ENCODE measurements around the gene KCNQ1. TPM values are rescaled to one million over a fixed set of nuclear protein-coding genes. Genes with fewer than 3 reads are reported as not detected.

KCNQ1 gene
- total and polyA plus RNA-seq, 4 donors: 15.4 to 41.7 (median 26.2) TPM

- Histone ChIP-seq H3K27ac (ENCODE audit: low read depth in 1 of 2, low read length in 1 of 2) (no peak overlapping the region), H3K9me3 (ENCODE audit: control insufficient read depth in 4 of 4, insufficient read depth in 3 of 4, low read length in 3 of 4) (no peaks in the 10 kb centered on the region), H3K4me3 (no peak overlapping the region), H3K36me3 (ENCODE audit: control insufficient read depth in 4 of 4, insufficient read depth in 4 of 4, low read length in 4 of 4) (no peaks in the 10 kb centered on the region), H3K9ac (ENCODE audit: insufficient read depth in 1 of 2, low read length in 2 of 2) (no peak overlapping the region), H3K27me3 (ENCODE audit: control insufficient read depth in 3 of 3, insufficient read depth in 3 of 3, low read length in 2 of 3) (no peaks in the 10 kb centered on the region), H3K4me1 (ENCODE audit: control insufficient read depth in 5 of 5, insufficient read depth in 5 of 5, low read length in 5 of 5) (peaks cover 0 to 5% (median 0%) of the 10 kb centered on the region in 5 donors)
- DNase-seq (no peak), ATAC-seq (ENCODE audit: insufficient read depth, low FRiP score) (no peak)
- WGBS, 2 donors: 90 to 92% methylated on average over 17 of the region's 17 CpGs
- no peak for TF ChIP-seq CTCF (IDR thresholded peaks at IDR 0.05; ENCODE audit: control extremely low read depth, extremely low read depth)
These were observed 22.8 kb upstream of the KCNQ1 start for GRCh38 chr11:2421996-2422395.

- H3K9me3 ChIP-seq (ENCODE audit: control insufficient read depth in 4 of 4, insufficient read depth in 3 of 4, low read length in 3 of 4): no peaks in the 10 kb centered on the region
- no peak for TF ChIP-seq CTCF (IDR thresholded peaks at IDR 0.05; ENCODE audit: control extremely low read depth, extremely low read depth)
- no peaks in the 10 kb centered on the region for H3K27me3 ChIP-seq (ENCODE audit: control insufficient read depth in 3 of 3, insufficient read depth in 3 of 3, low read length in 2 of 3)
- H3K27ac ChIP-seq (ENCODE audit: low read depth in 1 of 2, low read length in 1 of 2): no peak overlapping the region
- ATAC-seq (ENCODE audit: insufficient read depth, low FRiP score) (no peak), DNase-seq (no peak)
- peaks cover 0 to 5% (median 0%) of the 10 kb centered on the region in 5 donors for H3K4me1 ChIP-seq (ENCODE audit: control insufficient read depth in 5 of 5, insufficient read depth in 5 of 5, low read length in 5 of 5)
- no peaks in the 10 kb centered on the region for H3K36me3 ChIP-seq (ENCODE audit: control insufficient read depth in 4 of 4, insufficient read depth in 4 of 4, low read length in 4 of 4)
- no peak overlapping the region for H3K4me3 ChIP-seq
- 85 to 89% methylated on average over 14 of the region's 14 CpGs for WGBS, 2 donors
- no peak overlapping the region for H3K9ac ChIP-seq (ENCODE audit: insufficient read depth in 1 of 2, low read length in 2 of 2)
These were observed 22.2 kb upstream of the KCNQ1 start for GRCh38 chr11:2422461-2423156.

GRCh38 chr11:2423157-2424025, 21.4 kb upstream of the KCNQ1 start:
- H3K9ac ChIP-seq (ENCODE audit: insufficient read depth in 1 of 2, low read length in 2 of 2): no peak overlapping the region
- no peaks in the 10 kb centered on the region for H3K9me3 ChIP-seq (ENCODE audit: control insufficient read depth in 4 of 4, insufficient read depth in 3 of 4, low read length in 3 of 4)
- no peak for TF ChIP-seq CTCF (IDR thresholded peaks at IDR 0.05; ENCODE audit: control extremely low read depth, extremely low read depth)
- WGBS, 2 donors: 82 to 87% methylated on average over 26 of the region's 26 CpGs
- ATAC-seq (ENCODE audit: insufficient read depth, low FRiP score) (no peak), DNase-seq (no peak)
- H3K27ac ChIP-seq (ENCODE audit: low read depth in 1 of 2, low read length in 1 of 2): no peak overlapping the region
- peaks cover 0 to 5% (median 0%) of the 10 kb centered on the region in 5 donors for H3K4me1 ChIP-seq (ENCODE audit: control insufficient read depth in 5 of 5, insufficient read depth in 5 of 5, low read length in 5 of 5)
- no peaks in the 10 kb centered on the region for H3K27me3 ChIP-seq (ENCODE audit: control insufficient read depth in 3 of 3, insufficient read depth in 3 of 3, low read length in 2 of 3)
- H3K36me3 ChIP-seq (ENCODE audit: control insufficient read depth in 4 of 4, insufficient read depth in 4 of 4, low read length in 4 of 4): no peaks in the 10 kb centered on the region
- H3K4me3 ChIP-seq: no peak overlapping the region
